GM12872 (cell line): ENCODE data around the gene PRSS57.

ENCODE experiments used
- TF ChIP-seq, protein P1 (sequence below): IDR thresholded peaks from 3 replicates; pipeline ENCODE4 v1.5.1; 2011; ENCODE audit warnings: low read depth, mild to moderate bottlenecking, low read length, moderate library complexity; ENCODE audit not compliant: insufficient read depth

The PRSS57 gene

DNA sequence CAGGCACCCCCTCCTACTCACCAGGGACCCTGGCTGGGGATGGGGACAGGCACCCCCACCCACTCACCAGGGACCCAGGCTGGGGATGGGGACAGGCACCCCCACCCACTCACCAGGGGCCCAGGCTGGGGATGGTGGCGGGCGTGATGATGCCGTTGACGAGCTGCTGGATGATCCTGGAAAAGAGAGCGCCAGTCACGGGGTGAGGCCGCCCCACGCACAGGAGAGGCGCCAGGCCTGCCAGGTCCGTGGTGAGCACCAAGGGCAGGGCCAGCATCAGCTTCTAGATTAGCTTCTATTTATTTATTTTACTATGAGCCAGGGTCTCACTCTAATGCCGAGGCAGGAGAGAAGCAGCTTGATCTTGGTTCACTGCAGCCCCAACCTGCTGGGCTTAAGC is 45.1 kb downstream of the PRSS57 start:
- TF ChIP-seq, protein P1, sequence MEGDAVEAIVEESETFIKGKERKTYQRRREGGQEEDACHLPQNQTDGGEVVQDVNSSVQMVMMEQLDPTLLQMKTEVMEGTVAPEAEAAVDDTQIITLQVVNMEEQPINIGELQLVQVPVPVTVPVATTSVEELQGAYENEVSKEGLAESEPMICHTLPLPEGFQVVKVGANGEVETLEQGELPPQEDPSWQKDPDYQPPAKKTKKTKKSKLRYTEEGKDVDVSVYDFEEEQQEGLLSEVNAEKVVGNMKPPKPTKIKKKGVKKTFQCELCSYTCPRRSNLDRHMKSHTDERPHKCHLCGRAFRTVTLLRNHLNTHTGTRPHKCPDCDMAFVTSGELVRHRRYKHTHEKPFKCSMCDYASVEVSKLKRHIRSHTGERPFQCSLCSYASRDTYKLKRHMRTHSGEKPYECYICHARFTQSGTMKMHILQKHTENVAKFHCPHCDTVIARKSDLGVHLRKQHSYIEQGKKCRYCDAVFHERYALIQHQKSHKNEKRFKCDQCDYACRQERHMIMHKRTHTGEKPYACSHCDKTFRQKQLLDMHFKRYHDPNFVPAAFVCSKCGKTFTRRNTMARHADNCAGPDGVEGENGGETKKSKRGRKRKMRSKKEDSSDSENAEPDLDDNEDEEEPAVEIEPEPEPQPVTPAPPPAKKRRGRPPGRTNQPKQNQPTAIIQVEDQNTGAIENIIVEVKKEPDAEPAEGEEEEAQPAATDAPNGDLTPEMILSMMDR, result no peak

GRCh38 chr19:648904-649801 is 46.1 kb downstream of the PRSS57 start:
- TF ChIP-seq, protein P1, result no peak

DNA sequence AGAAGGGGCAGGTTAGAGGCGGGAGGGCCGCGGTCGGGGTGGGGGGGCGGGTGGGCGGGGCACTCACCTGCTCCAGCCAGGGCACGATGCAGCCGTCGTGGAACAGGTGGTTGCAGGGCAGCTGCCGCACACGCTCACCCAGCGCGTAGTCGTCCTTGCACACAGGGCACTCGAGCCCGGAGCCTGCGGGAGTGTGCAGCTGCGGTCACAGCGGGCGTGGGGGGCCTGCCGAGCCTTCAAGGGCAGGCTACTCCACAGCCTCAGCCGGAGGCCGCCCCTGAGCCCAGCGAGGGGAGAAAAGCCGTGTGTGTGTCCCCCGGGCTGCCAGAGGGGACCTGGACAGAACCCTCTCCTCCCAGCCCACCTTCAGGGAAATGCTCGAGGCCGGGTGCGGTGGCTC is 46.9 kb downstream of the PRSS57 start:
- TF ChIP-seq, protein P1, result no peak

- TF ChIP-seq, protein P1, result no peak
Measured at GRCh38 chr19:647566-648284, 47.5 kb downstream of the PRSS57 start.

GRCh38 chr19:646779-647565 is 48.3 kb downstream of the PRSS57 start:
- TF ChIP-seq, protein P1, result no peak

DNA sequence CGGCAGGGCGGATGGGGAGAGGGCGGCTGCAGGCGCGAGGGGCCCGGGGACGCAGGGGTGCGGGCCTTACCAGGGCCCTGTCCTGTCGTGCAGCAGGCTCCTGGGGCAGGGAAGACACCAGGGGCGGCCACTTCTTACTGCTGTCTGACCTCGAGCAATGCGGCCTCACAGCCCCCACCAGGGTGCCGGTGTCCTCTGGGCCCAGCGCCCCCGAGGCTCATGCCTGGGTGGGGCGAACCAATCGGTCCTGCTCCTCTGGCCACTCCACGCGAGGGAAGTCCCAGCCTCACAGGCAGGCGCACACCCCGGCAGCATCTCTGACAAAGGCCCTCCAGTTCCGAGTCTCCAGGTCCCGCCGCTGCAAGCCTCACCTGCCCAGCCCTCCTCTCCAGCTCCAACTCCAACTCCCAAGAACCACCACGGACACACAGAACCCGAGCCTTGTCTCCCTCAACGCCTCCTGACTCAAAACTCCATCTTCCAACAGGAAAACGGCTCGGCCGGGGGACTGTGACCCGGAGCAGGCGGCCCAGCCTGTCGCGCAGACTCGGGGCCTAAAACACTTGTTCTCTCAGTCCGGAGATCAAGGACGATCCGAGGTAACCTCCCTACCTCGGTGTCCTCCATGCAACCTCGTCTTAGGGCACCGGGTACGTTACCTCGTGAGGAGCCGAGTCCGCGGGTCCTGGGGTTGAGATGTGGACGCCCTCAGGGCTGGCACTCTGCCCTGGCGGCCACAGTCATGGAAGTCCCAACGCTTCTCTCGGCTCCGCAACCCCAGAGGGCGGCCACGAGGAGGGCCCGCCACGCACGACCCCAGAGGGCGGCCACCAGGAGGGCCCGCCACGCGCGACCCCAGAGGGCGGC is 49.1 kb downstream of the PRSS57 start:
- TF ChIP-seq, protein P1, result no peak
